Measurements from ENCODE around the gene KSR2. TPM values are rescaled to one million over a fixed set of nuclear protein-coding genes. Genes with fewer than 3 reads are reported as not detected.

Gene KSR2
- total RNA-seq, 1 experiment from 2014 or later, result 0.02 TPM

- no peak for TF ChIP-seq CTCF (IDR thresholded peaks at IDR 0.05; ENCODE audit: unreplicated experiment)
- POLR2A ChIA-PET, result no interaction called here
- BruUV-seq (replicated peaks), result no TSS peak
Observed at GRCh38 chr12:117498256-117498655, 470.5 kb downstream of the KSR2 start.

GRCh38 chr12:117497407-117497806, 471.4 kb downstream of the KSR2 start:
- CTCF ChIA-PET, result no interaction called here
- H3K4me1 Mint-ChIP-seq (ENCODE audit: insufficient read depth, unreplicated experiment), result no peaks in the 10 kb centered on the region
- no peaks in the 10 kb centered on the region for H3K36me3 Mint-ChIP-seq (ENCODE audit: insufficient read depth, unreplicated experiment)
- no peak overlapping the region for H3K4me3 Mint-ChIP-seq (ENCODE audit: unreplicated experiment)
- no peak overlapping the region for H3K27ac Mint-ChIP-seq (ENCODE audit: low read depth, unreplicated experiment)
- no peaks in the 10 kb centered on the region for H3K27me3 Mint-ChIP-seq (ENCODE audit: insufficient read depth, unreplicated experiment)
- H3K9me3 Mint-ChIP-seq (ENCODE audit: unreplicated experiment), result peaks cover 12% of the 10 kb centered on the region
- DNase-seq (ENCODE audit: unreplicated experiment), result no peak
- intact Hi-C loops (cut with micrococcal nuclease), result no loop called here
- BruUV-seq (replicated peaks), result no TSS peak
- POLR2A ChIA-PET, result no interaction called here
- TF ChIP-seq CTCF (IDR thresholded peaks at IDR 0.05; ENCODE audit: unreplicated experiment), result no peak

More at GRCh38 chr12:117498256-117498655, 470.5 kb downstream of the KSR2 start:
- Mint-ChIP-seq H3K27ac (ENCODE audit: low read depth, unreplicated experiment) (no peak overlapping the region), H3K9me3 (ENCODE audit: unreplicated experiment) (peaks cover 10% of the 10 kb centered on the region), H3K36me3 (ENCODE audit: insufficient read depth, unreplicated experiment) (no peaks in the 10 kb centered on the region), H3K4me1 (ENCODE audit: insufficient read depth, unreplicated experiment) (no peaks in the 10 kb centered on the region), H3K4me3 (ENCODE audit: unreplicated experiment) (no peak overlapping the region), H3K27me3 (ENCODE audit: insufficient read depth, unreplicated experiment) (no peaks in the 10 kb centered on the region)
- CTCF ChIA-PET, result interaction anchor here (0.8 kb wide), 1 partner anchor 14 kb away, joined by 3 read pairs; no protein-coding TSS in a partner anchor
- DNase-seq (ENCODE audit: unreplicated experiment), result no peak
- intact Hi-C loops (cut with micrococcal nuclease), result no loop called here

GRCh38 chr12:117494833-117495655, 473.7 kb downstream of the KSR2 start:
- BruUV-seq (replicated peaks), result no TSS peak
- no peaks in the 10 kb centered on the region for H3K27me3 Mint-ChIP-seq (ENCODE audit: insufficient read depth, unreplicated experiment)
- DNase-seq (ENCODE audit: unreplicated experiment), result no peak
- H3K36me3 Mint-ChIP-seq (ENCODE audit: insufficient read depth, unreplicated experiment), result no peaks in the 10 kb centered on the region
- TF ChIP-seq CTCF (IDR thresholded peaks at IDR 0.05; ENCODE audit: unreplicated experiment), result no peak
- CTCF ChIA-PET, result interaction anchor here (0.6 kb wide), 2 partner anchors 152 to 345 kb away, joined by 3 to 5 read pairs; no protein-coding TSS in a partner anchor
- H3K4me3 Mint-ChIP-seq (ENCODE audit: unreplicated experiment), result no peak overlapping the region
- H3K4me1 Mint-ChIP-seq (ENCODE audit: insufficient read depth, unreplicated experiment), result no peaks in the 10 kb centered on the region
- POLR2A ChIA-PET, result no interaction called here
- intact Hi-C loops (cut with micrococcal nuclease), result no loop called here
- H3K9me3 Mint-ChIP-seq (ENCODE audit: unreplicated experiment), result peaks cover 15% of the 10 kb centered on the region
- H3K27ac Mint-ChIP-seq (ENCODE audit: low read depth, unreplicated experiment), result no peak overlapping the region

- ChIA-PET POLR2A (no interaction called here), CTCF (no interaction called here)
- no peaks in the 10 kb centered on the region for H3K36me3 Mint-ChIP-seq (ENCODE audit: insufficient read depth, unreplicated experiment)
- no peak overlapping the region for H3K27ac Mint-ChIP-seq (ENCODE audit: low read depth, unreplicated experiment)
- no peak overlapping the region for H3K4me3 Mint-ChIP-seq (ENCODE audit: unreplicated experiment)
- DNase-seq (ENCODE audit: unreplicated experiment), result no peak
- intact Hi-C loops (cut with micrococcal nuclease), result no loop called here
- TF ChIP-seq CTCF (IDR thresholded peaks at IDR 0.05; ENCODE audit: unreplicated experiment), result no peak
- no TSS peak for BruUV-seq (replicated peaks)
- H3K9me3 Mint-ChIP-seq (ENCODE audit: unreplicated experiment), result peaks cover 7% of the 10 kb centered on the region
- H3K4me1 Mint-ChIP-seq (ENCODE audit: insufficient read depth, unreplicated experiment), result peaks cover 6% of the 10 kb centered on the region
- H3K27me3 Mint-ChIP-seq (ENCODE audit: insufficient read depth, unreplicated experiment), result no peaks in the 10 kb centered on the region
Observed at GRCh38 chr12:117491711-117492110, 477.1 kb downstream of the KSR2 start.

Data from MCF 10A (cell line).